GM12874 (cell line): ENCODE measurements around the gene FNDC7.

ENCODE experiments used
- TF ChIP-seq, protein P1 (sequence below): IDR thresholded peaks from 2 replicates; pipeline ENCODE4 v1.5.1; 2011; ENCODE audit warnings: low read depth, mild to moderate bottlenecking, control low read depth, low read length, moderate library complexity; ENCODE audit not compliant: insufficient read depth

The FNDC7 gene

DNA sequence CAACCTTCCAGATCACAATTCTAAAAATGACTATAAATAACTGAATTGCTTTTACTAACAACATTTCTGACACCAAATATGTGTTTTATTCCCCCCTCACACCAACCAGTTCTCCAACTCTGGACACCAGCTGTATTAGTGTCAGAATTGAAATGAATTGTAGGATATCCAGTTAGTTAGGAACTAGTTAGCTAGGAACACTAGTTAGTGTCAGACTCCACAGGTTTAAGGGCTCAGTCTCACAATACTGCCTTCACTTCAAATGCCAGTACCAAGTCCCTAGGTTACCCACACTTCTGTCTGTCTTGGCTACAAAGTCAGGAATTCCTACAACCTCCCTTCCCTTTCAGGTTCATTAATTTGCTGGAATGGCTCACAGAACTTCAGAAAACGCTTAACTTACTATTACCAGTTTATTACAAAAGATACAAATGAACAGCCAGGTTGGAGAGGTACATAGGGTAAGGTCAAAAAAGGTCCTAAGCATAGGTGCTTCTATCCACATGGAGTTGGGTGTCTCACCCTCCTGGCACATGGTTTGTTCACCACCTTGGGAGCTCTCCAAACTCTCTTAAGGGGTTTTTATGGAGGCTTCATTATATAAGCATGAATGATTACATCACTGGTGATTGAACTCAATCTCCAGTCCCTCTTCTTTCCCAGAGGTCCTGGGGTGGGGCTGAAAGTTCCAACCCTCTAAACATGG is 37.9 kb downstream of the FNDC7 start:
- TF ChIP-seq, protein P1, sequence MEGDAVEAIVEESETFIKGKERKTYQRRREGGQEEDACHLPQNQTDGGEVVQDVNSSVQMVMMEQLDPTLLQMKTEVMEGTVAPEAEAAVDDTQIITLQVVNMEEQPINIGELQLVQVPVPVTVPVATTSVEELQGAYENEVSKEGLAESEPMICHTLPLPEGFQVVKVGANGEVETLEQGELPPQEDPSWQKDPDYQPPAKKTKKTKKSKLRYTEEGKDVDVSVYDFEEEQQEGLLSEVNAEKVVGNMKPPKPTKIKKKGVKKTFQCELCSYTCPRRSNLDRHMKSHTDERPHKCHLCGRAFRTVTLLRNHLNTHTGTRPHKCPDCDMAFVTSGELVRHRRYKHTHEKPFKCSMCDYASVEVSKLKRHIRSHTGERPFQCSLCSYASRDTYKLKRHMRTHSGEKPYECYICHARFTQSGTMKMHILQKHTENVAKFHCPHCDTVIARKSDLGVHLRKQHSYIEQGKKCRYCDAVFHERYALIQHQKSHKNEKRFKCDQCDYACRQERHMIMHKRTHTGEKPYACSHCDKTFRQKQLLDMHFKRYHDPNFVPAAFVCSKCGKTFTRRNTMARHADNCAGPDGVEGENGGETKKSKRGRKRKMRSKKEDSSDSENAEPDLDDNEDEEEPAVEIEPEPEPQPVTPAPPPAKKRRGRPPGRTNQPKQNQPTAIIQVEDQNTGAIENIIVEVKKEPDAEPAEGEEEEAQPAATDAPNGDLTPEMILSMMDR, result no peak

DNA sequence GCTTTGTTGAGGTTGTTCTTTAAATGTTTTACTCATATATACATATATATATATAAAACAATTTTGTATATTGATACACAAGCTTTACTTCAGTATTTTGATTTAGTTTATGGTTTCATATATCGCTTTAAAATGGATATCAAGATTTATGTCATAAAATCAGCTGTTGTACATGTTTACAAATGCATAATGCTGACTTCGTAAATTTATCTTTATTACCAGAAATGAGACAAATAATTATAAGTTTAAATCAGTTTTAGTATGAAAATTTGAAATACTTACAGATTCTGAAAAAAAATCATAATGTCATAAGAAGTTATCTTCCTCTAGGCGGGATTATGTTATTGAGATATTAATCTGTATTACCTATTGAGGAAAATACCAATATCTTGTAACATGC is 40.7 kb downstream of the FNDC7 start:
- TF ChIP-seq, protein P1, result no peak

DNA sequence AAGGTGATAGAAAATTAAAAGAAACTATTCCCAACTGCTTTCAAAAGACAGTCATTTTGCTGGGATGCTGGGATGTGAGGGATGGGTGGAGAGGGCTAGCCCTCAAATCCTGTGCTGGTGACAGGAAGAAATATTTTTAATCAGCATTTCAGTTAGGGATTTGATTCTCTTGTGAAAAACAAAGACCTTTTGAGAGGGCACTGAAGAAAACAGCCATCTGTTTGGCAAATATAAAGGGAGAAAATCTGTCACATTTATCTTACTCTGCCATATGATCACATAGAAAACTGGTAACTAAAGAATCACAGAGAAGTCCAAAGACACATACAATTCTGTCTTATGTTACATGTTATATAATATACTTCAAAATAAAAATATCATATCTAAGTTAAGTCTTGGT is 46.1 kb downstream of the FNDC7 start:
- TF ChIP-seq, protein P1, result no peak

DNA sequence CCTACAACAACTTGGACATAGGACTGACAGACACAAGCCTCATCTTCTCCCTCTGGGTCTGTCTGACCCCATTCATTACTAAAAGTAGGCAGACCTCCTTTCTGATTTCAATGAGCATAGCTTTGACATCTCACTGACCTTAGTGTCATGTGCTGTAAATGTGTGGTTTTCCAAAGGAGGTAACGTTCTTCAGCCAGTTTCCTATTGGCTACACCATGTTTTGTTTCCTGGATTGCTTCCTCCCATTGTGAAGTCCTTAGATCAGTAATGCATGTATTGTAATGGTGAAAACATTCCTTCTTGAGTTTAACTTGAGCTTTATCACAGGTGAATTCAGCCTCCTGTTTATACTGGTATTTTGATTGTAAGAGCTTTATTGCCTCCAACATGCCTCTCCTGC is 54.4 kb downstream of the FNDC7 start:
- TF ChIP-seq, protein P1, result no peak

DNA sequence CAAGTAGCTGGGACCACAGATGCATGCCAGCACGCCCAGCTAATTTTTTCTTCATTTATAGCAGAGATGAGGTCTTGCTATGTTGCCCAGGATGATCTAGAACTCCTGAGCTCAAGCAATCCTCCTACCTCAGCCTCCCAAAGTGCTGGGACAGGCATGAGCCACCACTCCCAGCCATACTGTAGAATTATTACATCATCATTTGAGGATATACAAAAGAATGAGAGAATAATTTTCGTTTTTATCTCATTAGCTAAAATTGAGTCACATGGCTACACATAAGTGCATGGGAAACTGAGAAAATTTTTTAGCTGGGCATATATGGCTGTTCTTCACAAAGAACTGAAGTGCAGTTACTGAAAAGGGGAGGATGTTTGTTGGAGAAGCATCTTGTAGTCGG is 55.0 kb downstream of the FNDC7 start:
- TF ChIP-seq, protein P1, result no peak

DNA sequence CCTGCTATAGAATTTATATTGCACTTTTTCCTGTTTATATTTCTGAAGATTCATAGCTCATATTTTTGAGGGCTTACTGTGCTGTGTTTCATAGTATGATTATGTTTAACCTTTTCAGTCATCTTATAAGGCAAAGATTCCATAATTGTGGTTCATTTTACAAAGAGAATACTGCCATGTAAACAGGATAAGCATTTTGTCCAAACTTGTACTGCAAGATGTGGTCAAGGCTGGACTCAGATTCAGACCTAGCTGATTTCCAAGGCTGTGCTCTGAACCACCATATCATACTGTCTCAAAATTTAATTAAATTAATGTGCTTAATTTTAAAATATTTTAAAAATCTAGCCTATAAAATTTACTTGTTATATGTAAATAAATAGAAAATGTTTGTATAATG is 65.1 kb downstream of the FNDC7 start:
- TF ChIP-seq, protein P1, result no peak

DNA sequence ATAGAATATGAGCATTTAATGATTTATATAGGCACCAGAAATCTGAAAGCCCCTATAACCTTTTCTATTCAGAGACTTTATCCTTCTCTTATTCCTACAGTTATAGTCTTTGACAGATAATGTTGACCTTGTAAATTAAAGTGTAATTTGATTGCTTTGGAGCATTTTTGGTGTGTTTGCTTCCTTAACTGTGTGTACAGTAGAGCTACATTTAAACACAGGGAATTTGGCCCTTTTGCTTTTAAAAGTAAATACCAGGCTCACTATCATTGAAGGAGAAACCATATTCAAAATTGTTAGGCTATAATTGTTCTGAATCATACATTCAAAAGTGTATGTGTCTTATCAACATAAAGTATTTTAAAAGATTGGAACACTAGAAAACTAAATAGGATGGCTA is 66.7 kb downstream of the FNDC7 start:
- TF ChIP-seq, protein P1, result no peak
